ENCODE data around the gene SUGCT.

DNA sequence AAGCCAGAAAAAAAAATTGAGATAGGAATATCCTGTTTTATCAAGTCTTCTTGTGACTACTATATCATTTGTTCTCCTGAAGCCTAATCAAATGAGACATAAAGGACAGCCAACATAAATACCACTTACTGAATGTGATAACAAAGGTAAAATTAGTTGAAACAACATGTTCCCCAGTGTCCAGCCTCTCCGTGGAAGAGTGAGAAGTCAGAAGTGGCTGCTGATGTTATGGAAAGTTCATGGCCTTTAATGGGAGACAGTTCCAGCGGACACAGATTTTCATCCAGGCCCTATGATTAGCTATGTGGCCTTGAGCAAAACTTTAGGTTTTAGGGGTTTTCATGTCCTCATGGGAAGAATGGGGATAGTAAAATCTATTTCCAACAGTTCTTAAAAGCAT is 724.3 kb downstream of the SUGCT start:
- TF ChIP-seq, protein P1, sequence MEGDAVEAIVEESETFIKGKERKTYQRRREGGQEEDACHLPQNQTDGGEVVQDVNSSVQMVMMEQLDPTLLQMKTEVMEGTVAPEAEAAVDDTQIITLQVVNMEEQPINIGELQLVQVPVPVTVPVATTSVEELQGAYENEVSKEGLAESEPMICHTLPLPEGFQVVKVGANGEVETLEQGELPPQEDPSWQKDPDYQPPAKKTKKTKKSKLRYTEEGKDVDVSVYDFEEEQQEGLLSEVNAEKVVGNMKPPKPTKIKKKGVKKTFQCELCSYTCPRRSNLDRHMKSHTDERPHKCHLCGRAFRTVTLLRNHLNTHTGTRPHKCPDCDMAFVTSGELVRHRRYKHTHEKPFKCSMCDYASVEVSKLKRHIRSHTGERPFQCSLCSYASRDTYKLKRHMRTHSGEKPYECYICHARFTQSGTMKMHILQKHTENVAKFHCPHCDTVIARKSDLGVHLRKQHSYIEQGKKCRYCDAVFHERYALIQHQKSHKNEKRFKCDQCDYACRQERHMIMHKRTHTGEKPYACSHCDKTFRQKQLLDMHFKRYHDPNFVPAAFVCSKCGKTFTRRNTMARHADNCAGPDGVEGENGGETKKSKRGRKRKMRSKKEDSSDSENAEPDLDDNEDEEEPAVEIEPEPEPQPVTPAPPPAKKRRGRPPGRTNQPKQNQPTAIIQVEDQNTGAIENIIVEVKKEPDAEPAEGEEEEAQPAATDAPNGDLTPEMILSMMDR (IDR thresholded peaks at IDR 0.05) = no peak
- TF ChIP-seq POLR2A (IDR thresholded peaks at IDR 0.05) = no peak
